GM21717 (cell line): Measurements from ENCODE around the gene PPP1R27.

ENCODE experiments used
- ATAC-seq: cut with Tn5 transposase; IDR thresholded peaks from one replicate; pipeline ENCODE4 v1.9.1; 2021; ENCODE audit warnings: mild to moderate bottlenecking, moderate library complexity; ENCODE audit not compliant: unreplicated experiment

Gene PPP1R27

GRCh38 chr17:81822996-81823819 lies 11.6 kb downstream of the PPP1R27 start:
- no peak for ATAC-seq

GRCh38 chr17:81822312-81822637 lies 12.6 kb downstream of the PPP1R27 start:
- ATAC-seq, result no peak

- ATAC-seq, result no peak
Observed at GRCh38 chr17:81821603-81822311, 13.1 kb downstream of the PPP1R27 start.

- no peak for ATAC-seq
Observed at GRCh38 chr17:81821147-81821546, 13.7 kb downstream of the PPP1R27 start.

GRCh38 chr17:81819708-81820107 lies 15.1 kb downstream of the PPP1R27 start:
- no peak for ATAC-seq

GRCh38 chr17:81817758-81818147 lies 17.1 kb downstream of the PPP1R27 start:
- ATAC-seq, result no peak

GRCh38 chr17:81815646-81815986 lies 19.2 kb downstream of the PPP1R27 start:
- no peak for ATAC-seq

- ATAC-seq, result no peak
Observed at GRCh38 chr17:81814748-81815645, 19.9 kb downstream of the PPP1R27 start.

- no peak for ATAC-seq
Observed at GRCh38 chr17:81813861-81814683, 20.8 kb downstream of the PPP1R27 start.

- ATAC-seq, result no peak
Observed at GRCh38 chr17:81813371-81813684, 21.5 kb downstream of the PPP1R27 start.

GRCh38 chr17:81812571-81813370 lies 22.1 kb downstream of the PPP1R27 start:
- ATAC-seq, result no peak

GRCh38 chr17:81811705-81812570 lies 22.9 kb downstream of the PPP1R27 start:
- no peak for ATAC-seq

GRCh38 chr17:81810892-81811704 lies 23.8 kb downstream of the PPP1R27 start:
- ATAC-seq, result no peak

GRCh38 chr17:81810476-81810875 lies 24.4 kb downstream of the PPP1R27 start:
- ATAC-seq, result no peak

- no peak for ATAC-seq
Observed at GRCh38 chr17:81809556-81809998, 25.3 kb downstream of the PPP1R27 start.

- no peak for ATAC-seq
Observed at GRCh38 chr17:81808778-81809555, 25.9 kb downstream of the PPP1R27 start.

GRCh38 chr17:81807839-81808238 lies 27.0 kb downstream of the PPP1R27 start:
- ATAC-seq, result no peak
